Non-pigmented ciliary epithelial cell (primary cell): Measurements from ENCODE around the gene SP1.
"Not testable (repeated sequence)": the region's sequence is repeated elsewhere in the genome, so short reads cannot be mapped to it uniquely, and the experiment has no call there.

Experiments used
- DNase-seq: peaks from one replicate; pipeline ENCODE4 v3.0.0-alpha.2; 2010; ENCODE audit warnings: low read depth

SP1 gene

GRCh38 chr12:53380104-53380793 is at the start of gene SP1:
SP1 (plus strand) TSS chr12:53380176; CDS start chr12:53380292, 116 bp downstream.
- DNase-seq = no peak

- DNase-seq = no peak
Observed at GRCh38 chr12:53330671-53331070, 49.3 kb upstream of the SP1 start.

- not testable (repeated sequence) for DNase-seq
Observed at GRCh38 chr12:53332339-53332738, 47.6 kb upstream of the SP1 start.

GRCh38 chr12:53332744-53333143 is 47.2 kb upstream of the SP1 start:
- DNase-seq = no peak

GRCh38 chr12:53333289-53333688 is 46.7 kb upstream of the SP1 start:
- DNase-seq = no peak

GRCh38 chr12:53333845-53334244 is 46.1 kb upstream of the SP1 start:
- DNase-seq = no peak

- no peak for DNase-seq
Observed at GRCh38 chr12:53334822-53335221, 45.2 kb upstream of the SP1 start.

- no peak for DNase-seq
Observed at GRCh38 chr12:53336181-53336681, 43.7 kb upstream of the SP1 start, which contains the start of gene SP7. SP7 (minus strand) TSS chr12:53336354; CDS start chr12:53335646, 708 bp downstream.

- DNase-seq = no peak
Observed at GRCh38 chr12:53338017-53338416, 42.0 kb upstream of the SP1 start.

GRCh38 chr12:53338916-53339315 is 41.1 kb upstream of the SP1 start:
- no peak for DNase-seq

GRCh38 chr12:53340398-53340797 is 39.6 kb upstream of the SP1 start:
- no peak for DNase-seq

GRCh38 chr12:53343449-53343848 is 36.5 kb upstream of the SP1 start:
- DNase-seq = no peak

GRCh38 chr12:53343969-53344368 is 36.0 kb upstream of the SP1 start:
- no peak for DNase-seq

- no peak for DNase-seq
Observed at GRCh38 chr12:53344487-53344823, 35.5 kb upstream of the SP1 start.

GRCh38 chr12:53344824-53345485 is 35.0 kb upstream of the SP1 start:
- no peak for DNase-seq

GRCh38 chr12:53345486-53346188 is 34.3 kb upstream of the SP1 start:
- DNase-seq = no peak

- no peak for DNase-seq
Observed at GRCh38 chr12:53346491-53346890, 33.5 kb upstream of the SP1 start.

- no peak for DNase-seq
Observed at GRCh38 chr12:53347905-53348304, 32.1 kb upstream of the SP1 start.

- no peak for DNase-seq
Observed at GRCh38 chr12:53352331-53353256, 27.4 kb upstream of the SP1 start.

GRCh38 chr12:53353257-53353655 is 26.7 kb upstream of the SP1 start:
- DNase-seq = no peak

- DNase-seq = no peak
Observed at GRCh38 chr12:53355121-53355520, 24.9 kb upstream of the SP1 start.
